GM20431 (cell line): ENCODE data around the gene OVOL3.

ENCODE experiments used
- in situ Hi-C: fragments of 300-500 bp; cut with MseI, MboI; formaldehyde crosslinking; loops from one replicate; pipeline ENCODE4 v1.15.0; 2020; ENCODE audit warnings: low sequenced_read_pairs; ENCODE audit not compliant: unreplicated experiment

OVOL3 gene

DNA sequence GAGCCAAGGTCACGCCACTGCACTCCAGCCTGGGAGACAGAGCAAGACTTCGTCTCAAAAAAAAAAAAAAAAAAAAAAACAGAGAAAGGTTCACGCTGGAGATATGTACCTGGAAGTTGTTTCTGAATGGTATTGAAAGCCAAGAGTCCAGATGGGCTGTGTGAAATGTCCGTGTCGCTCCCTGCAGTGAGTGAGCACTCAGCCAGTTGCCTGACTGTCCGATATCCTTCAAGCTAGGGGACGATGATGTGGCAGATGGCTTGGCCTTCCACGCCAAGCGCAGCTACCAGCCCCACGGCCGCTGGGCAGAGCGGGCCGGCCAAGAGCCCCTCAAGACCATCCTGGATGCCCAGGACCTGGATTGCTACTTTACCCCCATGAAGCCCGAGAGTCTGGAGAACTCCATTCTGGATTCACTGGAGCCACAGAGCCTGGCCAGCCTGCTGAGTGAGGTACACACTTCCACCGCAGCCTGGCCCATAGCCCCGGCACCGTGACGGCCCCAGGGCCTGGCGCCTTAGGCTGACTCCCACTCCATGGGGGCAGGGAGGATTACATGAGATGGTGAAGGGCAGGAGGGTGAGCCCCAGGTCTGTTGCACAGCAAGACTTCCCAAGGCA is 11.7 kb upstream of the OVOL3 start:
- in situ Hi-C loops, result no loop called here

DNA sequence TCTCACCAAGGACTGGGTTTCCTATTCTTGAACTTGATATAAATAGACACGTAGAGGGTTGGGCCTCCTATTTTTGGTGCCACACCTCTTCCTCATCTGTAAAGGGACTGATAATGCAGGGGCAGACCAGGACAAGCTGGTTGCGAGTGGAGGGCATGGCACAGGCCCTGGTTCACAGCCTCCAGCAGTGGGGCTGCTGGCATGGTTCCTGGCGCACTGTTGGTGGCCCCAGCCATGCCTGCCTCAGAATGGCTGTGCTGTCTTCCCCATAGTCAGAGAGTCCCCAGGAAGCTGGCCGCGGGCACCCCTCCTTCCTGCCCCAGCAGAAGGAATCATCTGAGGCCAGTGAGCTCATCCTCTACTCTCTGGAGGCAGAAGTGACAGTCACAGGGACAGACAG is 10.5 kb upstream of the OVOL3 start:
- in situ Hi-C loops, result no loop called here

DNA sequence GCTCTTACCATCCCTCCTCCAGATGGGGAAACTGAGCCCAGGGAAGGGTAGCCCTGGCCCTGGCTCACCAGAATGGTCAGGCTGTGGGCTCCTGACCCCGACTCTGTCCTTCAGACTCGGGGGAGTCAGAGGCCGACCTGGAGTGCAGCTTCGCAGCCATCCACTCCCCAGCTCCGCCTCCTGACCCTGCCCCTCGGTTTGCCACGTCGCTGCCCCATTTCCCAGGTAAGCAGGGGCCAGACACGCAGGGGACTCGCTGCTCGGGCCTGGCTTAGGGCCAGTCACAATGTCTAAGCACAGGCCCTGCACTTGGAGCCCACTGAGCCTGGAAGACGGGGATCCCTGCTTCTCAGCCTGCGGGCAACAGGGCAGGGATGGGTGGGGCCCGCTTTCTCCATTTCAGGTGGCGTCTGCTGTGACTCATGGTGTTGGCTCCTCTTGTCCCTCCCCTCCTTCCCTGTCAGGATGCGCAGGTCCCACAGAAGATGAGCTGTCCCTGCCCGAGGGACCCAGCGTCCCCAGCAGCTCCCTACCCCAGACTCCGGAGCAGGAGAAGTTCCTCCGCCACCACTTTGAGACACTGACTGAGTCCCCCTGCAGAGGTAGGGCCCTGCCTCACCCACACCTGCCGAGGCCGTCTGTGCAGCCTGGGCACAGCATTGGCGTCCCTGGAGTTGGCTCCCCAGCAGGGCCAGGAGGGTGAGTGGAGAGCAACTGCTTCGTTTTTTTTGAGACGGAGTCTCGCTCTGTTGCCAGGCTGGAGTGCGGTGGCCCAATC is 9.2 kb upstream of the OVOL3 start:
- in situ Hi-C loops, result no loop called here

DNA sequence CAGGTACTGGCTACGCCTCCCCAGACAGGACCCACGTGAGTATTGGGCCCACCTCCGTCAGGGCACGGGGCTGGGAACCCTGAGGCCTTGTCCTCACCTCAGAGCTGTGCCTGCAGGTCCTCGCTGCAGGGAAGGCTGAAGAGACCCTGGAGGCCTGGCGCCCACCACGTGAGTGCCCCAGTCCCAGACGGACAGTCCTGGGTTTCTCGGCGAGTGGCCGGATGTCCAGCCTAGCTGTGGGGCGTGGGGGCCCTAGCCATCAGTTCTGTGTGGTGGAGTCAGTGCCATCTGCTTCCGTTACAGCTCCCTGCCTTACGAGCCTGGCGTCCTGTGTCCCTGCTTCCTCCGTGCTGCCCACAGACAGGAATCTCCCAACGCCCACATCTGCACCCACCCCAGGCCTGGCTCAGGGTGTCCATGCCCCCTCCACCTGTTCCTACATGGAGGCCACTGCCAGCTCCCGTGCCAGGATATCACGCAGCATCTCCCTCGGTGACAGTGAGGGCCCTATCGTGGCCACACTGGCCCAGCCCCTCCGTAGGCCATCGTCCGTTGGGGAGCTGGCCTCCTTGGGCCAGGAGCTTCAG is 7.8 kb upstream of the OVOL3 start:
- in situ Hi-C loops, result no loop called here

DNA sequence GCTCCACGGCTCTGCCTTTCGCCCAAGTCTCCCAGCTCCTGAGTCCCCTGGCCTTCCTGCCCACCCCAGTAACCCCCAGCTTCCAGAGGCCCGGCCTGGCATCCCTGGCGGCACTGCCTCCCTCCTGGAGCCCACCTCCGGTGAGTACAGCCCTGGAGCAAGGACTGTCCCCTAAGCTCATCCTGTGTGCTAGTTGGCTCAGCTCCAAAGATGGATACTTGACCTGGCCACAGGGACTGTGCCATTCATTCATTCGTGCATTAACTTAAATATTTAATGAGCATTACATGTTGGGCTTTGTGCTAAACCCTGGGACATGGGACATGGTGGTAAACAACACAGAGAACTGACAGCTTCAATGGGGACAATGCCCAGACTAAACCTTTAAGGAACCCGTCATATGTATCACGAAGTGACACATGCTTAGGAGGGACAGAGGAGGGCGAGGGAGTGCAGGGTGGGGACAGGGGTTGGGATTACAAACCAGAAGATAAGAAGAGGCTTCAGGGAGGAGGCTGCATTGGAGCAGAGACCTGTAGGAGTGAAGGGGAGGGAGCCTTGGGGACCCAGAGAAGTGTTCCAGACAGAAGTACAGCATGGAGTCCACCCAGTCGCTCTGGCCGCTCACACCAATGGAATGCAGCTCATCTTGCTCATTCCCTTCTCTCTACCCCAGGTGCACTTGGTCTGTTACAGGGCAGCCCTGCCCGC is 6.9 kb upstream of the OVOL3 start:
- in situ Hi-C loops, result no loop called here

DNA sequence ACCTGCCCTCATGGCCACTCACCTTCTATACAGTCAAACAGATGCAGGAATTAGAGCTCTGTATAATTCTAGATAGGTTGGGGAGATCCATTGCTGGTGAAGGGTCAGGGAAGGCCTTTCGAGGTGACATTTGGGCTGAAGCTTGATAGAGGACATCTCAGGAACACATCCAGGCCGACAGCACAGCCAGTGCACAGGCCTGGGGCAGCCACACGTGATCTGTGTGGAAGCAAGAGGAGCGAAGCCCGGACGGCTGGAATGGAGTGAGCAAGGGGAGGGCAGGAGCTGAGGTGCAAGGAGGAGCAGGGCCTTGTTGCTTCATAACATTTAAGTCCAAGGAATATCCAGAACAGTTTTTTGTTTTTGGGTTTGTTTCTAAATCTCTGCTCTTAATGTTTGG is 4.5 kb upstream of the OVOL3 start:
- in situ Hi-C loops, result no loop called here

DNA sequence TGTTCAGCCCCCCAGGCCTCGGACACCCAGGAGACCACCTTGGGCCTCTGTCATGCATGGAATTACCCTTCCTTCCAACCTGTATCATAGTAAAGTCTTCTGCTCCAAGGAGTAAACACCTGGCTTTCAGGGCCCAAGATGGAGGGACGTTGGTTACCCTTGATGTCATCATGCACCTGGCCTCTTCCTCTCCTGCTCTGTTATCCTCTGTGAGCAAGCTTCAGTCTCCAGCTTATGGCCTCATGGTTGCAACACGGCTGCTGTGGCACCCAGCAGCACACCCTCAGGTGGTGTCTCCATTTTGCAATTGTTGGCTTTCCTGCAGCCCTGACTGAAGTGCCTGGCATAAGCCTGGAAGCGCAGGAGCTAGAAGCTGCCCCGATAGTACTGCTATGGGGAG is 4.0 kb upstream of the OVOL3 start:
- in situ Hi-C loops, result no loop called here

DNA sequence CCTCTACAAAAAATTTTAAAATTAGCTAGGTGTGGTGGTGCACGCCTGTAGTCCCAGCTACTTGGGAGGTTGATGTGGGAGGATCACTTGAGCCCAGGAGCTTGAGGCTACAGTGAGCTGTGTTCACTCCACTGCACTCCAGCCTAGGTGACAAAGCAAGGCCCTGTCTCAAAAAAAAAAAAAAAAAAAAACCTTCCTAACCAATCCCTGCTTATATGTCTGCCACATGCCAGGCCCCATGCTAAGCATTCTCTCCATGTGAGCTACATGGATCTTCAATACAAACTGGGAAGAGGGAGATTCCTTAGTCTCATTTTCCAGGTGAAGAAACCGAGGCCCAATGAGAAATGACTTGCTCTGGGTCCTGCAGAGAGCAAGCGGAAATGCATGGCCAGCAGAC is 2.3 kb upstream of the OVOL3 start:
- in situ Hi-C loops, result no loop called here

DNA sequence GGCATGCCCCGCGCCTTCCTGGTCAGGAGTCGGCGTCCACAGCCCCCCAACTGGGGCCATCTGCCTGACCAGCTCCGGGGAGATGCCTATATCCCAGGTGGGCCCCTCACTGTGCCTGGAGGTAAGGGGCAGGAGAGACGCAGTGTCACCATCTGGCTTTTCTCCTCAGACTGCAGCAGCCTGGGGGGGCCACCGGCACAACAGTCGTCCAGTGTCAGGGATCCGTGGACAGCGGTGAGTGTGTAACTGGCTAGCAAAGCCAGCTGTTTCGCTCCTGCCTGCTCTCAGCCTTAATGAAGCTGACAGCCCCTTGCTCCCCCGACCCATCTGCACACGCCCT is 227 bp downstream of the OVOL3 start:
- in situ Hi-C loops, result no loop called here

DNA sequence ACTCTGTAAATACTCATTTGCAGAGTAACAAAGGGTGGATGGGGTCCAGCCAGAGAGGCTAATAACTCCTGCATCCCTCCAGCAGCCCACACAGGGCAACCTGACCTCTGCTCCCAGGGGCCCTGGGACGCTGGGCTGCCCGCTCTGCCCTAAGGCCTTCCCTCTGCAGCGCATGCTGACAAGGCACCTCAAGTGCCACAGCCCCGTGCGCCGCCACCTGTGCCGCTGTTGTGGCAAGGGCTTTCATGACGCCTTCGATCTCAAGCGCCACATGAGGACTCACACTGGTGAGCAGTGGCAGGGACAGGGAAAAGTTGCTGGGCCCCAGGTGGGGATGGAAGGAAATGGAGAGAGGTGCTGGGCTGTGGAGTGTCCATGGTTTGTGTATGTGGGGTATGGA is 1.7 kb downstream of the OVOL3 start:
- in situ Hi-C loops, result no loop called here

DNA sequence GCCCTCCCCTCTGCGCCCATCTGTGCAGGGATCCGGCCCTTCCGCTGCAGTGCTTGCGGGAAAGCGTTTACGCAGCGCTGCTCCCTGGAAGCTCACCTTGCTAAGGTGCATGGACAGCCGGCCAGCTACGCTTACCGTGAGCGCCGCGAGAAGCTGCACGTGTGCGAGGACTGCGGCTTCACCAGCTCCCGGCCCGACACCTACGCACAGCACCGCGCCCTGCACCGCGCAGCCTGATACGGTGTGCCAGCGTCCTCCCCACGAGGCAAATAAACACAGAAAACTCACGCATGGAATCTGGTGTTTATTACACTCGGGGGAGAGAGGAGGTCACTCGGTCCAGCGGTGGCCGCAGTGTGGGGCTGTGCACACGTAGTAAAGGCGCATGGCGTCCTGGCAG is 2.5 kb downstream of the OVOL3 start:
- in situ Hi-C loops, result no loop called here

DNA sequence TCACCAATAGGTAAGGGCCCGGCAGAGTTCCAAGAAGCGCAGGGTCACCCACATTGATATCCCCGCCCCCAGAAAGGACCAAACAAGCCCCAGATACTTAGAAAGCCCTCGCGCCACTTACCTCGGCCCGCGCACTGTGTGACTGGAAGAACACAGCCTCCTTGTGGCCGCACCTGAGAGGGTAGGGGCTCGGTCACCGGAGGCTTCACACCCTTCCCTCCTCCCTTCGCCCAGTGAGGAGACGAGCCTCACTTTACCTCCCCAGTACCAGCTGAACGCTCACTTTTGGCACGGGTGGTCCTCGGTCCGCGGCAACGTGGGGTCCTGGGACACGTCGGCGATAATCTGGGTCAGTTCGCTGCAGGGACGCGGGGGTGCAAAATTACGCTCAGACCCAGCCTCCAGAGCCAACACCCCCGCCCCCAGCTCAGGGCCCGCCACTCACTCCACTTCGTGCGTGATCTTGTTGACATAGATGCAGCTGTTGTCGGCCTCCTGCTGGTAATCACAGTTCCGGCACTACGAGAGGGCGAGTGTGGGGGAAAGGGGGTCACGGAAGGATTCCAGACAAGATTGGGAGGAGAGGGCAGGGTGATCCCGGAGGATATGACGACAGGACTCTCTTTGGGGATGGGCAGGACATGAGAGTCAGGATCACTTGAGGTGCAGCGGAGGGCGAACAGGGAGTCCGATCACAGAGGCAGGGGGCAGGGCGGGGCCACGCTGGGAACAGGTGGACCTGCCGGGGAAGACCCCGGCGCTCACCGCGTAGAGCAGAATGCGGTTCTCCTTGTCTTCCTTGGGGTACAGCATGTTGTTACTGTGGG is 3.2 kb downstream of the OVOL3 start:
- in situ Hi-C loops, result no loop called here

DNA sequence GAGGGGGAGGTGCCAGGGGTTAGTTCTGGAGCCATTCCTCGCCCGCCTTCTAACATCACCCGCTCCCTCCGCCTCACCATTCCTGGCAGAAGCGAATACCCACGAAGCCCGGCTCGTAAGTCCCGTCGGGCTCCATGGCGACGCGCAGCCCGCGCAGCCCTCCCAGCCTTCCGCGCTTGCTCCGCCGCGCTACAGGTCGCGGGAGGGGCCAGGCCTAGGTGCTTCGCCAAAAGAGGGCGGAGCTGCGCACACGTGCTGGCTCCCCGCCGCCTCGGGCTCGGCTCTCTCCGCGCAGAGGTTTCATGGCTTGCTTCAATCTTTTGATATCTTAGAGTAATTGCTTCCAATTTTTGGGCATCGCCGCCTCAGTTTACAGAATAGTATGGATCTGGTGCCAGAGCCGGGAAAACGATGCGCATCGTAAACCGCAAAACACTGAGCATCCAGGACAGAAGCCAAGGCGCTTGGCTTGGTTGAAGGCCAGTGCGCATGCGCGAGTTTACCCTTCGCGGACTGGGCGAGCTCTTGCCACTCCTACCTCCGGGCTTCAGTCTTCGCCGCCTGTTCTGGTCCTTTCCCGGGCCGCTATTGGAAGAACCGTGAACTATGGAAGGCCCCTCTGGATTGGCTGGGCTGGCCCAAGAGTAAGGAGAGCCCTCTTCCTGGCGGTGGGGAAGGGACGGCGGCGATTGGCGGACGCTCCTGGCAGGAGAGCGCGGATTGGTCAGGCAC is 3.9 kb downstream of the OVOL3 start, which contains the start of gene POLR2I:
Gene POLR2I, minus strand, starts transcription at position 155 of the 732 bp plus-strand sequence. Its CDS starts 19 bp downstream, at position 136.
- in situ Hi-C loops, result no loop called here

DNA sequence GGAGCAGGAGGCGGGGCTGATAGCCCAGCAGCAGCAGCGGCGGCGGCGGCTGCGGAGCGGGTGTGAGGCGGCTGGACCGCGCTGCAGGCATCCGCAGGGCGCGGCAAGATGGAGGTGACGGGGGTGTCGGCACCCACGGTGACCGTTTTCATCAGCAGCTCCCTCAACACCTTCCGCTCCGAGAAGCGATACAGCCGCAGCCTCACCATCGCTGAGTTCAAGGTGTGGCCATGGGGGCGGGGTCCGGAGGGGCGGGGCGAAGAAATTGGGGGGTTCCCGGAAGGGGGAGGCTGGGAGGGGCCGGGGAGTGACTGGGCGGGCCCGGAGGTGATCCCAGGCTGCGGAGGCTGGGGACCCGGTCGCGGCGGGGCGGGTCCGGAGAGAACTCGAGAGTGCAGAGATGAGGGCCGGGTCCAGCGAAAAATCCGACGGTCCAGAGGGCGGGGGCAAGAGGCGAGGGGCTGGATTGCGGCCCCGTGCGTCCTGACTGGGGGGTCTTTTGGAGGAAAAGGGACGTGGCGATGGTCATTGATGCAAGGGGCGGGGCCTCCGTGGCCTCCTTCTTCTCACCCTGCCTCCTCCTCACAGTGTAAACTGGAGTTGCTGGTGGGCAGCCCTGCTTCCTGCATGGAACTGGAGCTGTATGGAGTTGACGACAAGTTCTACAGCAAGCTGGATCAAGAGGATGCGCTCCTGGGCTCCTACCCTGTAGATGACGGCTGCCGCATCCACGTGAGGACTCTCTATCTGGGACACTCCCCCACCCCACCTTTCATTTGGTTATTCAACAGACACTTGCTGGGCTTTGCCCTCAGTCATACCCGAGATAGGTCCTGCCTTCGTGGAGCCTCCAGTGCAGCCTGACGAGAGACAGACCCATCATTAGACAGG is 4.8 kb downstream of the OVOL3 start, which contains the start of gene TBCB:
Gene TBCB, plus strand, starts transcription at position 16 of the 891 bp plus-strand sequence. Its CDS starts 93 bp downstream, at position 109.
- in situ Hi-C loops, result no loop called here

DNA sequence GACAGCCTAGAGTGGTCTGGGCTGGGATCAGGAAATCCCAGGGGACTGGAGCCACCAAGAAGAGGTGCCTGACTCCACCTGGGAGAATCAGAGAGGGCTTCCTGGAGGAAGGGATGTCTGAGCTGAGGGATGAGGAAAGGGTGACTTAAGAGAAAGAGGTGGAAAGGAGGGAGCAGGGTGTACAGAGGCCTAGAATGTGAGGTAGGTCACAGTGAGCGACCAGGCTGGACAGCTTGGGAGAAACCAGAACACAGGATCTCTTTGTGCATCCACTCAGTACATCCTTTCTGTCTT is 5.3 kb downstream of the OVOL3 start:
- in situ Hi-C loops, result no loop called here

DNA sequence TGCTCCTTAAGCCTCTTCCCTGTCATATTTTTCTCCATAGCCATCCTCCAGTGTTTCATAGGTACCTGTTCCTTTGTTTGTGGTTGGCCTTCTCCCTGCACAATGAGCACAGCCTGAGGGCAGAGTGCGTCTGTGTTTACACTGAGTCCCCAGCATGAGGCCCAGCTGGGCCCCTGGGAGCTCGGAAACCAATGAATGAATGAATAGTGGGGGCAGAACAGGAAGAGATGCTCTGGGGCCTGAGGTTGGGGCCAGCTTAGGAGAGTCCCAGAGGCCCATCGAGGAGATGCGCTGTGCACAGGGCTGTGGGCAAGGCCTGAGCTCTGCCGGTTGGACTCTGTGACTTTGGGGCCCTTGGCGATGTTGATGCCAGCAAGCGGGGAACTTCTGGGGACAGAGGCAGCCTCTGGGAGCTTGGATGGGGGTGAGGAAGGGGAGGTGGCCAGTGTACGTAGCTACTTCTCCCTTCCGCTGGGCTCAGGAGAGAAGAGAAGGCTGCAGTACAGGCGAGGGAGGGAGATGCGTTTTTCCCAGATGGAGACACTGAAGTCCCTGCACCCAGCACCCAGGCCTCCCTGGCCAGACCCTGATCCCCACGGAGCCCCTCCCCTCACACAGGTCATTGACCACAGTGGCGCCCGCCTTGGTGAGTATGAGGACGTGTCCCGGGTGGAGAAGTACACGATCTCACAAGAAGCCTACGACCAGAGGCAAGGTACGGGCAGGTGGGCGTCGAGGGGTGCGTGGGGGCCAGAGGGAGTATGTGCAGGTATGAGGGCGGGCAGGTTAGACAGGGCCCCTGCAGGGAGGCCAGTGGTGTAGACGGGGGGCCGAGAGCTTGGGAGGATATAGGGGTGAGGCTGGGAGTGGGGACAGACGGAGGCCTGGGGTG is 9.4 kb downstream of the OVOL3 start:
- in situ Hi-C loops, result loop anchor here (10.0 kb wide), 1 partner anchor 54 kb away; no protein-coding TSS in a partner anchor

DNA sequence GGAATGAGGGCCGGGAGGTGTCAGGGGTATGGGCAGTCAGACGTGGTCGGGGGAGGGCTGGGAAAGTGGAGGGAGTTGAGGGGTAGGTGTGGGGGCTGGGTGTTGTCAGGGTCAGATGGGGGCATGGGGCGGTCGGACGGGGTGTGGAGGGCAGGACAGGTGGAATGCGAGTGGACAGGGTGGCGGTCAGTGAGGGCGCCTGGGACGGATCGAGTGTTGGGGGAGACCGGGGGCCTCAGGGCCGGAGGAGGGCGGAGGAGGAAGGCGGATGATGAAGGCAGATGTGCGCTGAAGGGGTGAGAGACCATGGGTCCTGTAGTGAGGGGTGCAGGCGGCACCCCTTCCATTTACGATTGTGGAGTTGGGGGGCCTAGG is 10.0 kb downstream of the OVOL3 start:
- in situ Hi-C loops, result loop anchor here (10.0 kb wide), 1 partner anchor 54 kb away; no protein-coding TSS in a partner anchor
